ENCODE results near the gene TLE2.

The TLE2 gene

DNA sequence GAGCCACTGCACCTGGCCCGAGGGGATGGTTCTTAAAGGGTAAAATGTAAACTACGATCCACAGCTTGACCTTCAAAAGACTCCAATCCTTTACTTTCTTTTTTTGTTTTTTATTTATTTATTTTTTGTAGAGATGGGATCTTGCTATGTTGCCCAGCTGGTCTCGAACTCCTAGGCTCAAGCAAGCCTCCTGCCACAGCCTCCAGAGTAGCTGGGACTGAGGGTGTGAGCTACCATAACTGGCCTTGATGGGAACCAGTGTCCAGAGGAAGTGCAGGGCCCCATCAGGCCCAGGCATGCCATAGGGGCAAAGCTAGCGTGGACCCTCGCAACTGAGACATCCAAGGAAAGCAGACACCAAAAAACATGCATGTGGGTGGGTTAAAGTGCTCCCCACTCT is 66.0 kb downstream of the TLE2 start:
- H3K4me3 ChIP-seq (ENCODE audit: low read depth, low read length), result no peak overlapping the region
- TF ChIP-seq, protein P1, sequence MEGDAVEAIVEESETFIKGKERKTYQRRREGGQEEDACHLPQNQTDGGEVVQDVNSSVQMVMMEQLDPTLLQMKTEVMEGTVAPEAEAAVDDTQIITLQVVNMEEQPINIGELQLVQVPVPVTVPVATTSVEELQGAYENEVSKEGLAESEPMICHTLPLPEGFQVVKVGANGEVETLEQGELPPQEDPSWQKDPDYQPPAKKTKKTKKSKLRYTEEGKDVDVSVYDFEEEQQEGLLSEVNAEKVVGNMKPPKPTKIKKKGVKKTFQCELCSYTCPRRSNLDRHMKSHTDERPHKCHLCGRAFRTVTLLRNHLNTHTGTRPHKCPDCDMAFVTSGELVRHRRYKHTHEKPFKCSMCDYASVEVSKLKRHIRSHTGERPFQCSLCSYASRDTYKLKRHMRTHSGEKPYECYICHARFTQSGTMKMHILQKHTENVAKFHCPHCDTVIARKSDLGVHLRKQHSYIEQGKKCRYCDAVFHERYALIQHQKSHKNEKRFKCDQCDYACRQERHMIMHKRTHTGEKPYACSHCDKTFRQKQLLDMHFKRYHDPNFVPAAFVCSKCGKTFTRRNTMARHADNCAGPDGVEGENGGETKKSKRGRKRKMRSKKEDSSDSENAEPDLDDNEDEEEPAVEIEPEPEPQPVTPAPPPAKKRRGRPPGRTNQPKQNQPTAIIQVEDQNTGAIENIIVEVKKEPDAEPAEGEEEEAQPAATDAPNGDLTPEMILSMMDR (IDR thresholded peaks at IDR 0.05; ENCODE audit: borderline replicate concordance, insufficient read depth, low read depth, low read length), result no peak

DNA sequence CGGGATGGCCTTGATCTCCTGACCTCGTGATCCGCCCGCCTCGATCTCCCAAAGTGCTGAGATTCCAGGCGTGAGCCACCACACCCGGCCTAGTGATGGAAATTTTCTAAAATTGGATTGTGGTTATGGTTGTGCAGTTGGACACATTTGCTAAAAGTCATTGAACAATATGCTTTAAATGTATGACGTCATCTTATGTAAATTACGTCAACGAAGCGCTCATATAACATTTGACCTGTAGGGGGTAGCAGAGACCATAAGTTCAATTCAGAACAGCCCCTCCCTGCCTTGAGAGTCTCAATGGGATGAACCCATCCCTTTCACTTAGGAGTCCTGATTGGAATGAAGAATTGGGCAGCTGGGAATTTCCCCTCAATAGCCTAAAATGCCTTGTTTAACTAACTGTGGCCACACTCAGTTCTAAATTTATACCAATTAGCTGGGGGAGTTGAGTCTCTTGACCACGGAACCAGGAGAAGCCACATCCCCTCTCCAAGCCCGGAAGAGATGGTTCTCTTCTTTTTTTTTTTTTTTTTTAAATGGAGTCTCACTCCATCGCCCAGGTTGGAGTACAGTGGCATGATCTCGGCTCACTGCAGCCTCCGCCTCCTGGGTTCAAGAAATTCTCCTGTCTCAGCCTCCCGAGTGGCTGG is 66.9 kb downstream of the TLE2 start:
- H3K4me3 ChIP-seq (ENCODE audit: low read depth, low read length), result no peak overlapping the region

DNA sequence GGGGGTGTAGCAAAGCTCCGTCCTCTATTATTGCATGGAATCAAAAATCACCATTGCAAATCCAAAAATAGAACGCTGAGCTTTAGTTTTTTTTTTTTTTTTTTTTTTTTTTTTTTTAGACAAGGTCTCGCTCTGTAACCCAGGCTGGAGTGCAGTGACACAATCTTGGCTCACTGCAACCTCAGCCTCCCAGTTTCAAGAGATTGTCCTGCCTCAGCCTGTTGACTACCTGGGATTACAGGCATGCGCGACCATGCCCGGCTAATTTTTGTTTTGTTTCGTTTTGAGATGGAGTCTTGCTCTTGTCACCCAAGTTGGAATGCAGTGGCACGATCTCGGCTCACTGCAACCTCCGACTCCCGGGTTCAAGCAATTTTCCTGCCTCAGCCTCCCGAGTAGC is 69.0 kb downstream of the TLE2 start:
- no peak overlapping the region for H3K4me3 ChIP-seq (ENCODE audit: low read depth, low read length)
- TF ChIP-seq, protein P1 (IDR thresholded peaks at IDR 0.05; ENCODE audit: borderline replicate concordance, insufficient read depth, low read depth, low read length), result no peak

More for the DNA sequence above, 66.9 kb downstream of the TLE2 start:
- TF ChIP-seq, protein P1 (IDR thresholded peaks at IDR 0.05; ENCODE audit: borderline replicate concordance, insufficient read depth, low read depth, low read length), result peak; percentile 57; the same call in 1 of the 2 replicates

DNA sequence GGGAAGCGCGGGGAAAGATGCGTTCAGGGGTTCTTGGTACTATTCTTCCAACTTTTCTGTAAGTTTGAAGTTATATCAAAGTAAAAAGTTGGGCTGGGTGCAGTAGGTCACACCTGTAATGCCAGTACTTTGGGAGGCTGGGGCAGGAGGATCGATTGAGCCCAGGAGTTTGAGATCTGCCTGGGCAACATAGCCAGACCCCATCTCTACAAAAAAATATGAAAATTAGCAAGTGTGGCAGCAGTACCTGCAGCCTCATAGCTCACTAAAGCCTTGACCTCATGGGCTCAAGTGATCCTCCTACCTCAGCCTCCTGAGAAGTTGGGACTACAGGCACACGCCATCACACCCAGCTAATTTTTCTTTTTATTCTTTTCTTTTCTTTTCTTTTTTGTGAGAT is 71.9 kb downstream of the TLE2 start:
- no peak overlapping the region for H3K4me3 ChIP-seq (ENCODE audit: low read depth, low read length)
- TF ChIP-seq, protein P1 (IDR thresholded peaks at IDR 0.05; ENCODE audit: borderline replicate concordance, insufficient read depth, low read depth, low read length), result no peak

DNA sequence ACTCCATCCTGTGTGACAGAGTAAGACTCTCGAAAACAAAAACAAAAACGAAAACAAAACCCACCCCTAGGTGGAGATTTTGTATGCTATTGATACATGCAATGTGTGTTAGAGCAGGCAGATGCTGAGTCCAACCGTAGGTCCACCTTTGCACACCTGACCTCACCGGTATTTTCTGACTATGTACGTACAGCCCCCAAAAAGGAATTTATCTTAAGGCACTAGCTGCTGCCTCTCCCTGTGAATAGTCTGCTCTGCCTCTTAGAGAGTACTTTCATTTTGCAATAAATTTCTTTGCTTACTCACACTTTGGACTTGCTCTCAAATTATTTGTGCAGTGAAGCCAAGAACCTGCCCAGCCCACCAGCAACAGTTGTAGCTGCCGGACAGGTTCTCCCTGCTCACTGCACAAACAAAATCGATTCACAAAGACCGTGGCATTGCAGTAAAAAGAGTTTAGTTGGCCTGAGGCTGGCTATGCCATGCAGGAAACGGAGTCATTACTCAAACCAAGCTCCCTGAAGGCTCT is 76.1 kb downstream of the TLE2 start:
- TF ChIP-seq, protein P1 (IDR thresholded peaks at IDR 0.05; ENCODE audit: borderline replicate concordance, insufficient read depth, low read depth, low read length), result 0 out of 2 replicates have a peak, but pooled peaks have one; percentile 6
- H3K4me3 ChIP-seq (ENCODE audit: low read depth, low read length), result no peak overlapping the region

DNA sequence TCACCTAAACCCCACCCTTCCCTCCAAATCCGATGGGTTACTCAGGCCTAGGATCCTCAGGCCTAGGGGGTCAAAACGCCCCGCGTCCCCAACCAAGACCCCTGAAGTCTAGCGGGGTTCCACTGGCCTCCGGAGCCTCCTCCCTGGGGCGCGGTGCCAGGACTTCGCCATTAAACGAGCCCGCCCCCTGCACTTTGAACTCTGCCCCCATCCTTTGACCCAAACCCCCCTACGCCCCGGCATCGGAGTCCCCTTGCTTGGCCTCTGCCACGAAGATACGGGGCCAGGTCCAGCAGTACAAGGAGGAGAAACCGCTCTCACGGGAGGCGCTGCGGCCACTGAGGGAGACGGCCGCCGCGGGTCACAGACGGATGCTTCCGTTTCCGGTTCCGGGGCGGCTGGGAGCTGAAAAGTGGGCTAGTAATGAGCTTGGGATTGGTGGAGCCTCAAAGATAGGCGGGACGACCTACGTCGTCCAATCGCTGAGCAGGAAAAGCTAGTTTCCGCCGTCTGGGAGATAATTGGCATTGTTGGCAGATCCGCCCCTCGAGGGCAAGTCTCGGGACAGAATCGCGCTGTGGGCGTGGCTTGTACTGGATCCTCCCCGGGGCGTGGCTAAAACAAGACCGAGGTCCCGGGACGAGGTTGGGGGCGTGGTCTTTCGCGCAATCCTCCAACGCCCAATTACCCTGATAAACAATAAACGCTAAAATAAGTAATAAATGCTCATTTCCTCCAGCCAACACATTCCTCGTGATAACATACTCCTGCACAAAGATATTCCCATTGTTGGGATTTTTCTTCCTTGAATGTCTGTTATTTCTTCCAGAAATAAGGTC is 78.6 kb downstream of the TLE2 start:
- peak overlapping the region; percentile 80 for H3K4me3 ChIP-seq (ENCODE audit: low read depth, low read length)
- TF ChIP-seq, protein P1 (IDR thresholded peaks at IDR 0.05; ENCODE audit: borderline replicate concordance, insufficient read depth, low read depth, low read length), result no peak

Data from GM12875 (cell line).